ENCODE measurements around the gene LIPM.

The LIPM gene

DNA sequence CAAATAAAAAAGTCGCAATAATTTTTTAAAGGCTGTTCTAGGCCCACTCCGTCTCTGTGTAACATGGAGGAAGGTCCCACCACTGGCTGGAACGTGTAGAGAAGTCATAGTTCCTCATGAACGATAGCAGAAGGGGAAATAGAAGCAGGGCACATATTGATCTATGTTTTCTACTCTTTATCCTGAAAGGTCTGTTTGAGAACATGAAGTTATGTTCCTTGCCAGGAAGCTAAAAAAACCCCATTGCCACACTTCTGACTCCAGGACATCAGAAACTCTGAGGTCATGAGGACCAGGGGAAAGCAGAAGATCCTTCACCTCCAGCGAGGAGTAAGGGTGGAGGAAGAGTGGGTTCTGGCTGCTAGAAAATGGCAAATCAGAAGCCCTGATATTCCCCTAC, 38.4 kb downstream of the LIPM start:
- TF ChIP-seq, protein P1, sequence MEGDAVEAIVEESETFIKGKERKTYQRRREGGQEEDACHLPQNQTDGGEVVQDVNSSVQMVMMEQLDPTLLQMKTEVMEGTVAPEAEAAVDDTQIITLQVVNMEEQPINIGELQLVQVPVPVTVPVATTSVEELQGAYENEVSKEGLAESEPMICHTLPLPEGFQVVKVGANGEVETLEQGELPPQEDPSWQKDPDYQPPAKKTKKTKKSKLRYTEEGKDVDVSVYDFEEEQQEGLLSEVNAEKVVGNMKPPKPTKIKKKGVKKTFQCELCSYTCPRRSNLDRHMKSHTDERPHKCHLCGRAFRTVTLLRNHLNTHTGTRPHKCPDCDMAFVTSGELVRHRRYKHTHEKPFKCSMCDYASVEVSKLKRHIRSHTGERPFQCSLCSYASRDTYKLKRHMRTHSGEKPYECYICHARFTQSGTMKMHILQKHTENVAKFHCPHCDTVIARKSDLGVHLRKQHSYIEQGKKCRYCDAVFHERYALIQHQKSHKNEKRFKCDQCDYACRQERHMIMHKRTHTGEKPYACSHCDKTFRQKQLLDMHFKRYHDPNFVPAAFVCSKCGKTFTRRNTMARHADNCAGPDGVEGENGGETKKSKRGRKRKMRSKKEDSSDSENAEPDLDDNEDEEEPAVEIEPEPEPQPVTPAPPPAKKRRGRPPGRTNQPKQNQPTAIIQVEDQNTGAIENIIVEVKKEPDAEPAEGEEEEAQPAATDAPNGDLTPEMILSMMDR (IDR thresholded peaks at IDR 0.05) = no peak
- Histone ChIP-seq H2AFZ (no peak overlapping the region), H3K4me1 (no peaks in the 10 kb centered on the region), H3K36me3 (ENCODE audit: control insufficient read depth, insufficient read depth, low read length) (no peaks in the 10 kb centered on the region), H3K9ac (no peak overlapping the region), H3K4me3 (ENCODE audit: low read depth, low read length) (no peak overlapping the region), H3K27me3 (ENCODE audit: control insufficient read depth, insufficient read depth, low read length) (no peaks in the 10 kb centered on the region), H3K27ac (no peak overlapping the region), H3K9me3 (ENCODE audit: control insufficient read depth, low read length) (no peaks in the 10 kb centered on the region), H3K4me2 (ENCODE audit: low read length) (no peak overlapping the region), H3K79me2 (no peaks in the 10 kb centered on the region)

DNA sequence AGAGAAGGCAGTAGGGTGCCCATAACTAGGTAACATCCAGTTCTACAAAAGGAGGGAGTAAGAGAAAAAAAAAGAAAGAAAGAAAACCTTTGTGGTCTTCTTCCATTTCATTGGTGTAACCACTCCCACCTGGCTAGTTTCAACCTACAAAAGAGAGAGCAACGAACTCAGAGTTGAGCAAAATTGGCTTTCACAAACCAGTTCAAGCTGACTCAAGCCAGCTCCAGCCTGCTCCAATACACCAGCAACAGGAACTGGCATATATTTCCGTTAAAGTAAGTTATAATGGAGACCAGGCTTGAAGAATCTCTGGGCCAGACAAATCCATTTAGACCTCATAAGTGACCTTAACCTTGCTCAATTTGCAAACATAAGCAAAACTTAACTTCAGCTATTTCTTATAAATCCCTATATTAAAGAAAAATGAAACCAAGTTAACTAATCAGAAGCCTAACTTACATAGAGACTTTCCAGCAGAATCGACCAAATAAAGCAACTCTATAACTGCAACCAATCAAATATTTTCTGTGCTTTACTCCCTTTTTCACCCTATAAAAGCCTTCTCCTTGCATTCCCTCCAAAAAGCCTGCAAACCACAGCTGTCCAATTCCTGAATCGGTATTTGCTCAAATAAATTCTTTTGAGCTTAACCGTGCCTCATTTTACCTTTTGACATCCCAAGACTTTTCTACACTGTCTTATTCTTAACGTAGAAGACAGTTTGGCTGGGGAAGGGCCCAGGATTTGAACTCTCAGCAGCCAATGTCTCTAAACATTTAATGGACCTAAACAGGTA, 39.0 kb downstream of the LIPM start:
- H3K9me3 ChIP-seq (ENCODE audit: control insufficient read depth, low read length) = no peaks in the 10 kb centered on the region
- H3K4me2 ChIP-seq (ENCODE audit: low read length) = no peak overlapping the region
- no peaks in the 10 kb centered on the region for H3K79me2 ChIP-seq
- H3K36me3 ChIP-seq (ENCODE audit: control insufficient read depth, insufficient read depth, low read length) = no peaks in the 10 kb centered on the region
- no peaks in the 10 kb centered on the region for H3K4me1 ChIP-seq
- no peak overlapping the region for H3K27ac ChIP-seq
- H3K4me3 ChIP-seq (ENCODE audit: low read depth, low read length) = no peak overlapping the region
- no peak overlapping the region for H3K9ac ChIP-seq
- no peaks in the 10 kb centered on the region for H3K27me3 ChIP-seq (ENCODE audit: control insufficient read depth, insufficient read depth, low read length)
- TF ChIP-seq, protein P1 (IDR thresholded peaks at IDR 0.05) = no peak
- H2AFZ ChIP-seq = no peak overlapping the region

DNA sequence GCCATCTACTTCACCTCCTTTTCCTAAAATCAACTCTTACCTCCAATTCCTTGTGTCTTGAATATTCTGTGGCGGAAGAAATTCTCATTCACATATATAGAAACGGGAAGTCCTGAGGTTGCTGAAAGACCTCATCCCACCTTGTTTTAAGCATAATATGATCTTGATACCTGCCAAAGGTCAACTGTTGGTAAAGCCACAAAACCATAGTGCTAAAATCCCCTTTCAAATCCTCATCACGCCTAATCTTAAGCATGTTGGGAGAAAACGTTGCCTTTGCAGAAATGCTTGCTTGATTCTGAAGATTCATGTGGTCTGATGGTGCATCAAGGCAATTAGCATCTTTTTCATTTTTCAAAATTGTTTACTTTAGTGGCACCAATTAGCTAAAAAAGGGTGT, 40.6 kb downstream of the LIPM start:
- H3K4me2 ChIP-seq (ENCODE audit: low read length) = no peak overlapping the region
- H3K79me2 ChIP-seq = no peaks in the 10 kb centered on the region
- H3K9me3 ChIP-seq (ENCODE audit: control insufficient read depth, low read length) = no peaks in the 10 kb centered on the region
- no peaks in the 10 kb centered on the region for H3K27me3 ChIP-seq (ENCODE audit: control insufficient read depth, insufficient read depth, low read length)
- TF ChIP-seq, protein P1 (IDR thresholded peaks at IDR 0.05) = no peak
- no peak overlapping the region for H3K4me3 ChIP-seq (ENCODE audit: low read depth, low read length)
- H3K9ac ChIP-seq = no peak overlapping the region
- H3K27ac ChIP-seq = no peak overlapping the region
- no peaks in the 10 kb centered on the region for H3K4me1 ChIP-seq
- no peaks in the 10 kb centered on the region for H3K36me3 ChIP-seq (ENCODE audit: control insufficient read depth, insufficient read depth, low read length)
- no peak overlapping the region for H2AFZ ChIP-seq

DNA sequence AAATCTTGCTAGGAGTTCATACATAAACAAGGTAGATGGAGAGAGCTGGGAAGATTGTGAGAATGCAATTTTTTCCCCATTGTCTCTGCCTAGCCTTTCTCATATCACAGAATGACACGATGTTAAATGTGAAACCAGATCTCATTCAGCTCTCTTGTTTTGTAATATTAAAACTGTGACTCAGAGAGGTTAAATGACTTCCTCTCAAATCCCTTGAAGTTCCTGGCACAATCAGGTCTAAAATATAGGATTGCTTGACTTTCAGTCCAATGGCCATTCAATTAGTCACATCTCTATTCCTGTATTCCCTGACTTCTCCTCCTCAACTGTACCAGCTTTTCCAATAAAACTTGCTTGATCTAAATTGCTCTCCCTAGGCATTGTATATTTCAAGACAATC, 46.0 kb downstream of the LIPM start:
- Histone ChIP-seq H3K9ac (no peak overlapping the region), H3K36me3 (ENCODE audit: control insufficient read depth, insufficient read depth, low read length) (no peaks in the 10 kb centered on the region), H2AFZ (no peak overlapping the region), H3K27me3 (ENCODE audit: control insufficient read depth, insufficient read depth, low read length) (no peaks in the 10 kb centered on the region), H3K4me3 (ENCODE audit: low read depth, low read length) (no peak overlapping the region), H3K79me2 (no peaks in the 10 kb centered on the region), H3K27ac (no peak overlapping the region), H3K4me2 (ENCODE audit: low read length) (no peak overlapping the region), H3K9me3 (ENCODE audit: control insufficient read depth, low read length) (no peaks in the 10 kb centered on the region), H3K4me1 (no peaks in the 10 kb centered on the region)
- TF ChIP-seq, protein P1 (IDR thresholded peaks at IDR 0.05) = no peak

DNA sequence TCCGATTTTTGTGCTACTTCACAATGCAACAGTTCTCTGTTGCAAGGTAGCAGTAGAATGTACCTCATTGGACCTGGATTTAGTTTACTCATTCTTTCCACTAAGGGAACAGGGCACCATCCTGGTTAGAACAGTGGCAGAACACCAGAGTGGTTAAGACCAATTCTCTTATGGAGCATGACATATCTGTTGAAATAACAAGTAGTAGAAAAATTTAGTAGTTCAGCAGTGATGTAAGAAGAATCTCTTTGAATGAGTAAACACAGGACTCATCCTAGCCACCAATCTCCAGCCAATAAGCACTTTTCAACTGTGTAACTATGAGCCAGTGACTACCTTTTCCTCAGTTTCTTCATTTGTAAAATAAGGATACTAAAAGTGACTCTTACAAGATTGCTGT, 46.7 kb downstream of the LIPM start:
- Histone ChIP-seq H3K27ac (no peak overlapping the region), H3K27me3 (ENCODE audit: control insufficient read depth, insufficient read depth, low read length) (no peaks in the 10 kb centered on the region), H3K36me3 (ENCODE audit: control insufficient read depth, insufficient read depth, low read length) (no peaks in the 10 kb centered on the region), H2AFZ (no peak overlapping the region), H3K4me2 (ENCODE audit: low read length) (no peak overlapping the region), H3K79me2 (no peaks in the 10 kb centered on the region), H3K9me3 (ENCODE audit: control insufficient read depth, low read length) (no peaks in the 10 kb centered on the region), H3K4me3 (ENCODE audit: low read depth, low read length) (no peak overlapping the region), H3K9ac (no peak overlapping the region), H3K4me1 (no peaks in the 10 kb centered on the region)
- TF ChIP-seq, protein P1 (IDR thresholded peaks at IDR 0.05) = no peak

Data from parathyroid adenoma (tissue), 2 donors.